ENCODE results near the gene DLG2.

Gene DLG2

GRCh38 chr11:84163116-84163515 is 1464.0 kb downstream of the DLG2 start:
- no peak for TF ChIP-seq CTCF (IDR thresholded peaks at IDR 0.05; ENCODE audit: low read depth, low read length)
- no peak overlapping the region for H3K4me3 ChIP-seq (ENCODE audit: low read depth, low read length)
- no peak for DNase-seq (ENCODE audit: low read depth, low spot score)
- in situ Hi-C loops (cut with HindIII; ENCODE audit: low sequenced_read_pairs), result no loop called here

- in situ Hi-C loops (cut with HindIII; ENCODE audit: low sequenced_read_pairs), result no loop called here
- no peak for DNase-seq (ENCODE audit: low read depth, low spot score)
- no peak overlapping the region for H3K4me3 ChIP-seq (ENCODE audit: low read depth, low read length)
- no peak for TF ChIP-seq CTCF (IDR thresholded peaks at IDR 0.05; ENCODE audit: low read depth, low read length)
Observed at GRCh38 chr11:84157639-84158038, 1469.5 kb downstream of the DLG2 start.

- in situ Hi-C loops (cut with HindIII; ENCODE audit: low sequenced_read_pairs), result no loop called here
- no peak for DNase-seq (ENCODE audit: low read depth, low spot score)
- no peak for TF ChIP-seq CTCF (IDR thresholded peaks at IDR 0.05; ENCODE audit: low read depth, low read length)
- H3K4me3 ChIP-seq (ENCODE audit: low read depth, low read length), result no peak overlapping the region
Observed at GRCh38 chr11:84146826-84147225, 1480.3 kb downstream of the DLG2 start.

GRCh38 chr11:84145616-84146185 is 1481.4 kb downstream of the DLG2 start:
- in situ Hi-C loops (cut with HindIII; ENCODE audit: low sequenced_read_pairs), result no loop called here
- no peak for DNase-seq (ENCODE audit: low read depth, low spot score)
- H3K4me3 ChIP-seq (ENCODE audit: low read depth, low read length), result no peak overlapping the region
- no peak for TF ChIP-seq CTCF (IDR thresholded peaks at IDR 0.05; ENCODE audit: low read depth, low read length)

- in situ Hi-C loops (cut with HindIII; ENCODE audit: low sequenced_read_pairs), result no loop called here
- no peak for TF ChIP-seq CTCF (IDR thresholded peaks at IDR 0.05; ENCODE audit: low read depth, low read length)
- no peak overlapping the region for H3K4me3 ChIP-seq (ENCODE audit: low read depth, low read length)
- DNase-seq (ENCODE audit: low read depth, low spot score), result no peak
Observed at GRCh38 chr11:84144531-84144930, 1482.6 kb downstream of the DLG2 start.

GRCh38 chr11:84142411-84142810 is 1484.7 kb downstream of the DLG2 start:
- no peak overlapping the region for H3K4me3 ChIP-seq (ENCODE audit: low read depth, low read length)
- DNase-seq (ENCODE audit: low read depth, low spot score), result no peak
- in situ Hi-C loops (cut with HindIII; ENCODE audit: low sequenced_read_pairs), result no loop called here
- TF ChIP-seq CTCF (IDR thresholded peaks at IDR 0.05; ENCODE audit: low read depth, low read length), result no peak

Data from astrocyte of the spinal cord (primary cell).